ENCODE data around the gene CYTH1.
A peak's percentile ranks its signal among the peaks of the same experiment; 100 is the strongest.

Gene CYTH1

DNA sequence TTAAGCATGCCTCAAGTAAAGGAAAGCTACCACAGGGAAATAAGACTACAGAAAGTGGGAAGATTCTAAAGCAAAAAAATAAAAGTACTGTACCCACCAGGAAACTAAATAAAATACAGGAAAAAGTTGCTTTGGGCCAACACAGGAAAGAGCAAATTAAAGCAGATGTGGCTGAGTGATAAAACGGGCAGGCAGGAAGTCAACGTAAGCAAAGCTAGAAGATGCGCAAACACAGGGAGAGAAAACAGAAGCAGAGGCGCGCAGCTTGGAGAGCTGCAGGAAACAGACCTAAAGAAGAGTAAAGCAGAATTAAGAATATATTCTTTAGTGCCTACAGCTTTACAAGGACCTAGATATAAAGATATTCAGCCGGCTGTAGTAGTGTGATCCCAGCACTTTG lies 36.9 kb upstream of the CYTH1 start:
- H3K9me3 ChIP-seq (ENCODE audit: control insufficient read depth, low read length) = no peaks in the 10 kb centered on the region
- no peaks in the 10 kb centered on the region for H3K27me3 ChIP-seq (ENCODE audit: control insufficient read depth, insufficient read depth, low read length)
- TF ChIP-seq, protein P1, sequence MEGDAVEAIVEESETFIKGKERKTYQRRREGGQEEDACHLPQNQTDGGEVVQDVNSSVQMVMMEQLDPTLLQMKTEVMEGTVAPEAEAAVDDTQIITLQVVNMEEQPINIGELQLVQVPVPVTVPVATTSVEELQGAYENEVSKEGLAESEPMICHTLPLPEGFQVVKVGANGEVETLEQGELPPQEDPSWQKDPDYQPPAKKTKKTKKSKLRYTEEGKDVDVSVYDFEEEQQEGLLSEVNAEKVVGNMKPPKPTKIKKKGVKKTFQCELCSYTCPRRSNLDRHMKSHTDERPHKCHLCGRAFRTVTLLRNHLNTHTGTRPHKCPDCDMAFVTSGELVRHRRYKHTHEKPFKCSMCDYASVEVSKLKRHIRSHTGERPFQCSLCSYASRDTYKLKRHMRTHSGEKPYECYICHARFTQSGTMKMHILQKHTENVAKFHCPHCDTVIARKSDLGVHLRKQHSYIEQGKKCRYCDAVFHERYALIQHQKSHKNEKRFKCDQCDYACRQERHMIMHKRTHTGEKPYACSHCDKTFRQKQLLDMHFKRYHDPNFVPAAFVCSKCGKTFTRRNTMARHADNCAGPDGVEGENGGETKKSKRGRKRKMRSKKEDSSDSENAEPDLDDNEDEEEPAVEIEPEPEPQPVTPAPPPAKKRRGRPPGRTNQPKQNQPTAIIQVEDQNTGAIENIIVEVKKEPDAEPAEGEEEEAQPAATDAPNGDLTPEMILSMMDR (IDR thresholded peaks at IDR 0.05) = no peak
- H3K36me3 ChIP-seq (ENCODE audit: control insufficient read depth, insufficient read depth, low read length) = no peaks in the 10 kb centered on the region
- H3K9ac ChIP-seq = no peak overlapping the region
- H3K4me1 ChIP-seq = peaks cover 15% of the 10 kb centered on the region
- H3K27ac ChIP-seq = peak overlapping the region; percentile 52
- no peak overlapping the region for H3K4me2 ChIP-seq (ENCODE audit: low read length)
- no peak overlapping the region for H2AFZ ChIP-seq
- H3K79me2 ChIP-seq = peaks cover 7% of the 10 kb centered on the region
- H3K4me3 ChIP-seq (ENCODE audit: low read depth, low read length) = no peak overlapping the region

DNA sequence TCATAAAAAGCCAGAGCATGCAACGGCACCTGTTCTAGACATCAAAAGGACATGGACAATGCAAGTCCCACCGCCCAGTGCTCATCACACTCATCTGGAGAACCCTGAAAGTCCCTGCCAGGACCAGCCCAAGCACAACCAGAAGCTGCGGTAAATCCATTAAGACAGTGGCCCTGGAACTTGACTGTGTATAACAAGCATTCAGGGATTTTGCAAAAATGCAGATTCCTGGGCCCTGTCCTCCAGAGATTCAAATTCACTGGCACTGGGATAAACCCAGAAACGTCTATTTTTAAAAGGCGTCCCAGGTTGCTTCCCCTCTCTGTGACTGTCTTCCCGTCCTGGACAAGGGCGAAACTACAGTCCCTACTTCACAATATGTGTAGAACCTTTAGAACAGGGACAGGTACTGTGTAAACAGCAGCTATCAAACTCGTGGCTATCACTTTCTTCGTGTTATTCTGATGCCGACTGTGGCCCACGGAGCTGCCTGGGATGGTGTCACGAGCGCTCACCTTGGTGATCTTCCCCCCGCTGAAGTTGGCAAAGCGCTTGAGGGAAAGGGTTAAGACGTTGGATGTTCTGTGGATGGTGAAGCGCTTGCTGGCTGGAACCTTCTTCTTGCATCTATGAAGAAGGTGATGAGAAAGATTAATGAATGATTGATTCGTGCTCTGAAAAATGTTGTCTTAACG lies 36.2 kb upstream of the CYTH1 start:
- H3K79me2 ChIP-seq = peaks cover 3% of the 10 kb centered on the region
- no peaks in the 10 kb centered on the region for H3K9me3 ChIP-seq (ENCODE audit: control insufficient read depth, low read length)
- no peaks in the 10 kb centered on the region for H3K36me3 ChIP-seq (ENCODE audit: control insufficient read depth, insufficient read depth, low read length)
- no peak overlapping the region for H3K9ac ChIP-seq
- peak overlapping the region; percentile 52 for H3K27ac ChIP-seq
- no peak overlapping the region for H2AFZ ChIP-seq
- no peak overlapping the region for H3K4me2 ChIP-seq (ENCODE audit: low read length)
- H3K4me3 ChIP-seq (ENCODE audit: low read depth, low read length) = no peak overlapping the region
- peaks cover 15% of the 10 kb centered on the region for H3K4me1 ChIP-seq
- TF ChIP-seq, protein P1 (IDR thresholded peaks at IDR 0.05) = no peak
- H3K27me3 ChIP-seq (ENCODE audit: control insufficient read depth, insufficient read depth, low read length) = no peaks in the 10 kb centered on the region

DNA sequence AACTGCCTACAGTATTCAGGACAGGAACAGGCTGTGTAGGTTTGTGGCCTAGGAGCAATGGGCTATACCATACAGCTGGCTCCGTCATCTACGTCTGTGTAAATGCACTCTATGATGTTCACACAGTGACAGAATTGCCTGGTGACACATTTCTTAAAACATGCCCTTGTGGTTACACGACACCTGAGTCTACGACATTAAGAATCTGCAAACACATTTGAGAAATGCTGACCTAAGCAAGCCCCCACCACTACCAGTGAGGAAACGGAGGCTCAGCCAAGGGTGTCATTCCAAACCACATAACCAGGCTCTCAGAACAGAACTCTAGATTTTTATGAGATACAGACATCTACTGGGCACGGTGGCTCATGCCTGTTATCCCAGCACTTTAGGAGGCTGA lies 35.0 kb upstream of the CYTH1 start:
- TF ChIP-seq, protein P1 (IDR thresholded peaks at IDR 0.05) = no peak
- Histone ChIP-seq H3K4me3 (ENCODE audit: low read depth, low read length) (no peak overlapping the region), H3K9me3 (ENCODE audit: control insufficient read depth, low read length) (no peaks in the 10 kb centered on the region), H3K79me2 (no peaks in the 10 kb centered on the region), H3K4me1 (peaks cover 15% of the 10 kb centered on the region), H3K27me3 (ENCODE audit: control insufficient read depth, insufficient read depth, low read length) (no peaks in the 10 kb centered on the region), H3K9ac (no peak overlapping the region), H3K36me3 (ENCODE audit: control insufficient read depth, insufficient read depth, low read length) (no peaks in the 10 kb centered on the region), H3K27ac (peak overlapping the region; percentile 21), H2AFZ (no peak overlapping the region), H3K4me2 (ENCODE audit: low read length) (no peak overlapping the region)

DNA sequence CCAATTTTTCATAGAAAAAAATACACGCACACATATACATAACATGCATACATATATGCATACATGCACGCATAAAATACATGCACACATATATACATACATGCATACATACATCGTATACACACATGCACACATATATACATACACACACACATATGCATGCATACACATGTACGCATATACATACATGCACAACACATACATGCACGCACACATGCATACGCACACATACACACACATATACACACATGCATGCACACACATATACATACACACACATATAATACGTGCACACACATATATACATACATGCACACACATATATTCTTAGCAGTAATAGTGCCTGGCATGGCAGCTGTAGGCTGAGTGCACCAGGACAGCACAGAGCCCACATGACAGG lies 33.6 kb upstream of the CYTH1 start:
- no peak overlapping the region for H3K27ac ChIP-seq
- no peak overlapping the region for H3K4me3 ChIP-seq (ENCODE audit: low read depth, low read length)
- TF ChIP-seq, protein P1 (IDR thresholded peaks at IDR 0.05) = no peak
- no peak overlapping the region for H2AFZ ChIP-seq
- no peaks in the 10 kb centered on the region for H3K36me3 ChIP-seq (ENCODE audit: control insufficient read depth, insufficient read depth, low read length)
- H3K27me3 ChIP-seq (ENCODE audit: control insufficient read depth, insufficient read depth, low read length) = no peaks in the 10 kb centered on the region
- H3K4me2 ChIP-seq (ENCODE audit: low read length) = no peak overlapping the region
- no peak overlapping the region for H3K9ac ChIP-seq
- H3K4me1 ChIP-seq = peaks cover 15% of the 10 kb centered on the region
- H3K9me3 ChIP-seq (ENCODE audit: control insufficient read depth, low read length) = no peaks in the 10 kb centered on the region
- H3K79me2 ChIP-seq = no peaks in the 10 kb centered on the region

DNA sequence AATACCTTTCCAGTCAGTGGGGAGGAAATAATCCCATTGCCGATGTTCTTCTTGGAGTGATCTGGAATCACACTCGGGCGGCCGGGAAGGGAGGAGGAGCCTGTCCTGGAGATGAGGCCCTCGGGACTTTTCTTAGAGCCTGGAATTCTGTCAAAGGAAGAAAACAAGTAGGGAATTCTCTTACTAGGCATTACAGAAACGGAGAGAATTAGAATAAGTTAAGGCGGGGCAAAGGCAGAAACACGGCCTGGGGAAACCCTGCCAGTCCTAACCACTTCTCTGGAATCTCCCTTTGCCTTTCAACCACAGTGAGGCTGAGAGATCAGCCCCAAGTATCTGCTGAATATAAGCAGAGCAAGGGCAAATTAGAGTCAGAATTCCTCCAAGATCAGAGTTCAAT lies 30.8 kb upstream of the CYTH1 start:
- Histone ChIP-seq H3K4me1 (peaks cover 12% of the 10 kb centered on the region), H3K4me2 (ENCODE audit: low read length) (no peak overlapping the region), H2AFZ (no peak overlapping the region), H3K9me3 (ENCODE audit: control insufficient read depth, low read length) (no peaks in the 10 kb centered on the region), H3K79me2 (no peaks in the 10 kb centered on the region), H3K36me3 (ENCODE audit: control insufficient read depth, insufficient read depth, low read length) (no peaks in the 10 kb centered on the region), H3K4me3 (ENCODE audit: low read depth, low read length) (no peak overlapping the region), H3K27me3 (ENCODE audit: control insufficient read depth, insufficient read depth, low read length) (no peaks in the 10 kb centered on the region), H3K27ac (peak overlapping the region; percentile 34), H3K9ac (no peak overlapping the region)
- TF ChIP-seq, protein P1 (IDR thresholded peaks at IDR 0.05) = no peak

All from parathyroid adenoma (tissue), 2 donors.